K562 (cell line): ENCODE results near the gene FBXO46. TPM values are rescaled to one million over a fixed set of nuclear protein-coding genes. Genes with fewer than 3 reads are reported as not detected.
A peak's percentile ranks its signal among the peaks of the same experiment; 100 is the strongest.

Experiments
- CSDE1 ChIP-seq, 2 experiments: fragments of 450-650 bp; IDR thresholded peaks; 2 replicates each; pipeline ENCODE4 v1.6.1; 2016; ENCODE audit warnings: mild to moderate bottlenecking in 1 of 2
- ETS1 ChIP-seq: conservative IDR thresholded peaks from 2 replicates; pipeline ENCODE4 v1.6.1; 2011; ENCODE audit warnings: low read depth, mild to moderate bottlenecking, low read length; ENCODE audit not compliant: control insufficient read depth
- GMEB1 ChIP-seq: fragments of 250-450 bp; sonication (Bioruptor Pico); IDR thresholded peaks from 2 replicates; pipeline ENCODE4 v1.4.0; 2020; ENCODE audit warnings: mild to moderate bottlenecking
- HOXB6 ChIP-seq: fragments of 250-450 bp; sonication (Bioruptor Pico); IDR thresholded peaks from 2 replicates; pipeline ENCODE4 v1.5.1; 2022; ENCODE audit warnings: mild to moderate bottlenecking, borderline replicate concordance
- ID3 ChIP-seq, 2 experiments: fragments of 250-450 bp in 1 of 2; fragments of 450-650 bp in 1 of 2; sonication (Bioruptor Pico) in 1 of 2; IDR thresholded peaks; 2 replicates each; pipeline versions ENCODE4 v1.6.1 to v1.8.0; 2016 to 2021; ENCODE audit warnings: mild to moderate bottlenecking in 2 of 2, moderate library complexity in 2 of 2, missing compliant biosample characterization in 1 of 2, missing genetic modification characterization in 1 of 2
- MAZ ChIP-seq, 2 experiments: fragments of 450-650 bp in 1 of 2; sonication (generic) in 1 of 2; formaldehyde crosslinking; IDR thresholded peaks in 1 of 2; conservative IDR thresholded peaks in 1 of 2; 2 replicates each; pipeline versions ENCODE4 v1.4.0 to v1.5.0; 2020; ENCODE audit warnings: mild to moderate bottlenecking in 1 of 2, missing genetic modification reagents in 1 of 2
- PRPF4 ChIP-seq: fragments of 200-400 bp; formaldehyde crosslinking; IDR thresholded peaks from one replicate; pipeline ENCODE4 v1.6.1; 2017; ENCODE audit warnings: low read length, low read depth, mild to moderate bottlenecking; ENCODE audit not compliant: insufficient read depth, poor library complexity, severe bottlenecking
- RAD21 ChIP-seq, 2 experiments: fragments of 250-450 bp in 1 of 2; fragments of 450-650 bp in 1 of 2; sonication (Bioruptor Pico) in 1 of 2; formaldehyde crosslinking in 1 of 2; IDR thresholded peaks in 1 of 2; conservative IDR thresholded peaks in 1 of 2; 2 replicates each; pipeline versions ENCODE4 v1.4.0 to v1.8.0; 2020 to 2022; ENCODE audit warnings: mild to moderate bottlenecking in 2 of 2, moderate library complexity in 1 of 2
- RB1 ChIP-seq: fragments of 450-650 bp; IDR thresholded peaks from 2 replicates; pipeline ENCODE4 v1.6.1; 2017; ENCODE audit warnings: low read depth, mild to moderate bottlenecking
- RCOR1 ChIP-seq, 2 experiments: IDR thresholded peaks; 2 replicates each; pipeline ENCODE4 v1.6.1; 2012; ENCODE audit warnings: low read depth in 2 of 2, low read length in 2 of 2, borderline replicate concordance in 1 of 2, improper control_type of control experiment in 1 of 2
- SRF ChIP-seq, 2 experiments: fragments of 250-450, 450-650 bp in 1 of 2; sonication (Bioruptor Pico) in 1 of 2; sonication (generic) in 1 of 2; formaldehyde crosslinking; IDR thresholded peaks; 2 replicates each; pipeline versions ENCODE4 v1.5.0 to v1.5.1; 2020 to 2022; ENCODE audit warnings: mild to moderate bottlenecking in 1 of 2, missing genetic modification reagents in 1 of 2
- SUPT5H ChIP-seq: fragments of 450-650 bp; IDR thresholded peaks from 2 replicates; pipeline ENCODE4 v1.6.1; 2016
- TAF1 ChIP-seq: IDR thresholded peaks from 2 replicates; pipeline ENCODE4 v1.6.1; 2011; ENCODE audit warnings: mild to moderate bottlenecking, low read length, moderate library complexity; ENCODE audit not compliant: insufficient read depth, control insufficient read depth, severe bottlenecking; ENCODE audit errors: extremely low read depth
- UBTF ChIP-seq, 2 experiments: IDR thresholded peaks; 2 replicates each; pipeline ENCODE4 v1.6.1; 2012; ENCODE audit warnings: improper control_type of control experiment in 2 of 2, low read depth in 2 of 2, low read length in 2 of 2, borderline replicate concordance in 1 of 2
- ZEB2 ChIP-seq: fragments of 450-650 bp; IDR thresholded peaks from 2 replicates; pipeline ENCODE4 v1.6.1; 2016
- ZNF398 ChIP-seq: fragments of 250-450 bp; sonication (Bioruptor Pico); IDR thresholded peaks from 2 replicates; pipeline ENCODE4 v1.8.0; 2021; ENCODE audit warnings: moderate library complexity, mild to moderate bottlenecking, inconsistent platforms
- ZNF507 ChIP-seq: conservative IDR thresholded peaks from 2 replicates; pipeline ENCODE4 v1.6.1; 2017; ENCODE audit warnings: missing genetic modification characterization, missing compliant biosample characterization
- polyA plus RNA-seq, 8 experiments: library from polyadenylated mRNA; depleted of rRNA in 4 of 8; stranded (reverse) in 5 of 8; unstranded in 3 of 8; fragments of >200 nt; fragmentation: Nextera tagmentation in 2 of 8; fragmentation: Illumina TruSeq in 1 of 8; extraction: Ambion mirVana in 2 of 8; extraction: Trizol in 1 of 8; gene quantifications; 2 replicates each; pipeline versions ENCODE4 v1.2.1 to v1.2.3, GENCODE V29; 2011 to 2014; ENCODE audit warnings: inconsistent platforms in 1 of 8, missing spikeins in 1 of 8
- total RNA-seq, 7 experiments: library from RNA; depleted of rRNA in 6 of 7; stranded (reverse); fragments of >200 nt in 6 of 7; fragmentation: Illumina TruSeq in 2 of 7; extraction: Trizol in 2 of 7; gene quantifications; 2 replicates each; pipeline versions ENCODE4 v1.2.1 to v1.2.3, GENCODE V29; 2011 to 2021; ENCODE audit warnings: low replicate concordance in 1 of 7

FBXO46 gene
- total and polyA plus RNA-seq, 9 of the 15 experiments (the other 6 are each of a cell fraction or from before 2014, with no cell fraction given), result 1.5 to 36.1 (median 7.3) TPM

- TF ChIP-seq UBTF (IDR thresholded peaks at IDR 0.05; ENCODE audit: borderline replicate concordance in 1 of 2, low read depth in 2 of 2, low read length in 2 of 2) (peak in 1 of 2 experiments; percentile 77; a peak in 1 of 4 replicates), ETS1 (no peak), ZNF507 (no peak), ID3 (CRISPR knock-in tag; IDR thresholded peaks at IDR 0.05) (no peak), ID3 (tag; IDR thresholded peaks at IDR 0.05) (no peak), PRPF4 (no peak), SUPT5H (no peak), ZNF398 (CRISPR knock-in tag) (no peak), ZEB2 (no peak), RCOR1 (IDR thresholded peaks at IDR 0.05; ENCODE audit: borderline replicate concordance in 1 of 2, low read depth in 2 of 2, low read length in 2 of 2) (0 out of 4 replicates have a peak, but pooled peaks of 1 of the 2 experiments have one; percentile 12), SRF (CRISPR knock-in tag; IDR thresholded peaks at IDR 0.05) (peak in 1 of 2 experiments; percentile 49; a peak in 1 of 4 replicates), MAZ (CRISPR knock-in tag; conservative IDR thresholded peaks at IDR 0.05 in 1 of 2, IDR thresholded peaks at IDR 0.05 in 1 of 2) (peak; percentile 48 to 68; a peak in 2 of 4 replicates), HOXB6 (CRISPR knock-in tag) (no peak), RAD21 (CRISPR knock-in tag; conservative IDR thresholded peaks at IDR 0.05 in 1 of 2, IDR thresholded peaks at IDR 0.05 in 1 of 2) (peak; percentile 36 to 63), RB1 (peak; percentile 86), GMEB1 (CRISPR knock-in tag) (no peak), TAF1 (peak; percentile 44), CSDE1 (IDR thresholded peaks at IDR 0.05) (no peak)
Observed at GRCh38 chr19:45693106-45693788, 37.4 kb downstream of the FBXO46 start (continued).
